NCI-H82 (cell line): ENCODE data around the gene OTULIN.

Experiments
- DNase-seq: peaks from one replicate; lab custom pipeline; 2025; lab: John Stamatoyannopoulos, UW

Gene OTULIN

DNA sequence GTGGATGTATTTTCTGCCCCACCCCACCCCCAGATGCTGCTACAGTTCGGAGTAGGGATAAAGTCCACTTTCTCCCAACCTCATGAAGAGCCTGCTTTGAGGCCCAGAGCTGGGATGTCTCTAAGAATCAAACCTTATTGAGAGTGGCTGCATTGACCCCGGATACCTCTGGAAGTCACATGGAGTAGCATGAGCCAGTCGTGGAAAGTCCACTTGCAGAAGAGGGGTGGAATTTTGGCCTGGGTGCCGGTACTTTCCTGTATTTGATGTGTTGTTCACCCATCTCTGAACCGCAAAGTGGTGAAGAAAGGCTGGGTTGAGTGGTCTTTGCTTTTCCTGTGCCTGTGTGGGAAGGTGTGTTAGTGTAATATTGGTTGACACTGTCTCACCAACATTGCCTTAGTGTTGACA lies 3.7 kb downstream of the OTULIN start:
- DNase-seq, result no peak

- DNase-seq, result no peak
Observed at GRCh38 chr5:14669415-14669814, 4.9 kb downstream of the OTULIN start.

DNA sequence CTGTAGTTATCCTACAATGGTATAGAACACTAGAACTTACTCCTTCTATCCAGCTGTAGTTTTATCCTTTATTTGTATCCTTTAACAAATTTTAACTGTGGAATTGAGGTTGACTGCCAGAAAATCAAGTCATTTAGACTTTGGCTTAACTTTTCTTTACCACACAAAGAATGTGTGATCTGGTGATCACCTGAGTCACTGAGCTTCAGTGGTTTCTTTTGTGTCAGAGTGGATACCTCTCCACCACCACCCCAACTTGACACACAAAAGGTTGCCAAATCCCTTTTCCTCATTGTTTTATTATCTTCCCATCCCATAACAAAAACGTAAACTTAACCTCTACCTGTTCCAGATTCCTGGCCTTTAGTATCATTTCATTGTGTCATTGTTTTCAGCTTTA lies 5.5 kb downstream of the OTULIN start:
- DNase-seq, result no peak

- no peak for DNase-seq
Observed at GRCh38 chr5:14671414-14671813, 6.9 kb downstream of the OTULIN start.

DNA sequence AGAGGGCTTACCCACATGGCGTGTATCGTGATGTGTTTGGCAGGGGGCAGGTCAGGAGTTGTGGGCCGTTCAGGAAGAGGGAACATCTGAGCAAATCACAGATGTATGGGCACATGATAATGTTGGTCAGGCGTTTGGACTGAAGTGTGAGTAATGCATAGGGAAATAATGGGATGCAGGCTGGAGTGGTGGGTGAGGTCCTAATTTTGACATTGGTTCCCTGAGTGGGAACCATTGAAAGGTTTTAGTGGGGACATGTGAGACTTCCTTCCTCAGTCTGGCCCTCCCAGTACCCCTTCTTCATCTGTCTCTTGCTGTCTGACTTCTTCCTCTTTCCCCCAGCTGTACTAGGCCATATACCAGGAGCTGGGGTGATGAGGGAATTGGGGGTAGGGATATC lies 7.6 kb downstream of the OTULIN start:
- DNase-seq, result no peak

DNA sequence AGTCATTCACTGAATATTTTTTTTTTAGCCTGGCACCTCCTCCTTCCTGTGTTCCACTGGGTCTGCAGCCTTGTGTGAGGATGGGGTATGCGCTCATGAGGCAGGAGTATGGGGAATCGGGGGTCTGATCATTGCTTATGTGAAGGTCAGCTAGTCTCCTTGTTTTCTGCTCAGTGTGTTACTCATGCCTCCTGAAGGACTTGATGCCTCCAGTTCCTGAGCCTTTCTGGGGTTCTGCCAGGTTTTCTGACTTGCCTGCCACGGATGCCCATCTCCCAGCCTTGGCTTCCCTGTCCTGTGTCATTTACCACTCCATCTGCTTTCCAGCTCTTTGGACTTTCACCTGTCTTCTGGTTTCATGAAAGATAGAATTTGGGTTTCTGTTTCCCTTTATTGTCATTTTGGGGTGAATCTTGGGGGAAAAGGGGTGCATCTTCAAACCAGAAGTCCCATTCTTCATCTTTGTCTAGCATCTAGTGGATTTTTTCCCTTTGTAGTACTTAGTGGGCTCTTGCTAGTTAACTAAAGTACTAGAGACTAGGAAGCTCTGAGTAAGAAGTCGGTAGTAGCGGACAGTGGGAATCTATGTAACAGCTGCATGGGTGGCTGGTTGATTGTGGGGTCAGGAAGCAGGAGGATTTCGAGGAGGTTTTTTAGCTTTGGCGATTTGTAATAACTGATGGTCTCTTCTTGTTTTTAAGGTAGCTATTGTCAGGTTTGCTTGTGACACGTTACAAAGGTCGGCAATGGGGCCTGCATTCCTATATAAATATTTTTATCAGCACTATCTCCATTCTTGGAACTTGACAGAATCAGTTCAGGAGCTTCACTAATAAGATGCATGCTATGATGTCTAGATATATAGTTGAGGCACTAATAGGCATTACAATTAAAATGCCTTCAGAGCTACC lies 8.2 kb downstream of the OTULIN start:
- DNase-seq, result no peak

- no peak for DNase-seq
Observed at GRCh38 chr5:14673443-14673842, 8.9 kb downstream of the OTULIN start.

- DNase-seq, result no peak
Observed at GRCh38 chr5:14674983-14675854, 10.7 kb downstream of the OTULIN start.

DNA sequence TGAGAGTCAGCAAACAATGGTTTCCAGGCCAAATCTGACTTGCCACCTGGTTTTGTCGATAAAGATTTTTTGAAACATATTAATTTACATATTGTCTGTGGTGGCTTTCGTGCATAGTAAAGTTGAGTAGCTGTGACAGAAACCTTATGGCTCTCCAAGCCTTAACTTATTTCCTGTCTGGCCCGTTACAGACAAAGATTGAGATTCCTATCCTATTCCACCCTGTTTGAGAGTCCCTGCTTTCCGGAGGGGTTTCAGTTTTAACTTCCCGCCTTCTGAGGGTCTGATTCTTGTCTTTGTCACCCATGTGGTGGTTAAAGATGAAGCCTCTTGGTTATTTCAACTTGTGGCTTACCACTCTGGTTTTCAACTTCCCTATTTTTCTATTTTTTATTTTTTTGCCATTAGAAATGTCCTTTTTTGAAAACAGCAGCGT lies 11.4 kb downstream of the OTULIN start:
- no peak for DNase-seq

GRCh38 chr5:14676320-14676719 lies 11.8 kb downstream of the OTULIN start:
- DNase-seq, result no peak

DNA sequence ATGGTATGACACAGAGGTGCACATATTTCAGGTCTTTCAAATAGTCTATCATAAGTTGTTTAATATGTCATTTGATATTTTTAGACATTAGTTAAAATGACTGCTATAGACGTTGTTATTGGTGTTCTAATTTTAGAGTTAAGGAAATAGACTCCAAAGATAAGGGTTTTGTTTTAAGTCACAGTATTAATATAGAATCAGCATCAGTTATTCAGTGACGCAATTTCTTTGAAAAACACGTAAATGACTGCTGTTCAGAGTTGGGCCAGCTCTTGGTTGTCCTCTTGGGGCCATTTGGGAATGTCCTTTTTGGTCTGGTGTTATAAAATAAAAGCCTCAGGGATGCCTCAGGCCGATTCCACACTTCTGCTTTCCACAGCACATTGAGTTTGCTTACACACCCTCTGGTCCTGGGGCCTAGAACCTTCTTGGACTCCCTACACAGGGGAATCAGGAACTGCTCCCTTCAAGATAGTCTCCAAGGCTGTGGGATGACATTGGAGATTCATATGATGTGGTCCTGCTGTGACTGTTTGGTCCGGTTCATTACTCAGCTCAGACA lies 14.3 kb downstream of the OTULIN start:
- no peak for DNase-seq

- DNase-seq, result no peak
Observed at GRCh38 chr5:14679595-14679994, 15.1 kb downstream of the OTULIN start.

- DNase-seq, result no peak
Observed at GRCh38 chr5:14681236-14681752, 16.8 kb downstream of the OTULIN start.

DNA sequence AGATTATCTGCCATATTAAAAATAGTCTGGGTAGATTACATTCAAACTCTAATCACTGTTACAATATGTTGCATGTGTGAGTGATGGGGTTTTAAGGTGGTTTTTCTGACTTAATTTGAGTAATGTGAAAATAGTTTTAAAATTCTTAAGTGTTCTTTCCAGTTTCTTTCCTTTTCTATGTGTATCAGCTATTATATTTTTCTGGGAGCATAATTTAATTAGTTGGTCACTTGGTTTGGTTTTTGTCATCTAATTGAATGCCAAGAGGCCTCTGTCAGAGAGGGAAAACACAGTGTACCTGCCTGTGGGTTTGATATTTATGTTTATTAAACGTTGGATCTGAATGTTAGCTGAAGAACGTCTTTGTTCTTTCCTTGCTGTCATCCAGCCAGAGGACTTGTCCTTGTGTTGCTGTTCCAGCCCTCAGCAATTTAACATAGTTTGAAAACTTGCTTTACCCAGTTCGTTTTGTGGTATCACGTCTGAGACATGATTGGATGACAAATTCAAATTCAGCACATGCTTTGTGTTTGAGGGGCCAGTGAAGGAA lies 19.5 kb downstream of the OTULIN start:
- DNase-seq, result no peak

DNA sequence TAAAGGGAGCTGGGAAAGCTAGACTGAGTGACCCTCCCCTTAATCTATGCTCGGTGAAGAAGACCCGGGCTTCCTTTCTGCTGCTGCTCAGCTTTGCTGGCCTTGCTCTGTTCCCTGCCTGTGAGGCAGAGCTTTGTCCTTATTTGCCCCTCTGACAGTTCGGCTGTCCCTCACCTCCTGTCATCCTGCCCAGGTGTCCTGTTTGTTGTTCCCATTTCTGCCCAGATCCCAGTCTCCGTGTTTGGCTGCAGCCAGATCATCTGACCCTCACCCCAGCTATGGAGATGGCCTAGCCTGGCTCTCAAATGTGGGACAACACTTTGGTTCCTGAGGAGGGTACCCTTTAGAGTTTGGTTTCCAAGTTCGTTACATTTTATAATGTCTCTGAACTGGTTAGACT lies 20.2 kb downstream of the OTULIN start:
- DNase-seq, result no peak

- DNase-seq, result peak; percentile 56
Observed at GRCh38 chr5:14685757-14686156, 21.2 kb downstream of the OTULIN start.

DNA sequence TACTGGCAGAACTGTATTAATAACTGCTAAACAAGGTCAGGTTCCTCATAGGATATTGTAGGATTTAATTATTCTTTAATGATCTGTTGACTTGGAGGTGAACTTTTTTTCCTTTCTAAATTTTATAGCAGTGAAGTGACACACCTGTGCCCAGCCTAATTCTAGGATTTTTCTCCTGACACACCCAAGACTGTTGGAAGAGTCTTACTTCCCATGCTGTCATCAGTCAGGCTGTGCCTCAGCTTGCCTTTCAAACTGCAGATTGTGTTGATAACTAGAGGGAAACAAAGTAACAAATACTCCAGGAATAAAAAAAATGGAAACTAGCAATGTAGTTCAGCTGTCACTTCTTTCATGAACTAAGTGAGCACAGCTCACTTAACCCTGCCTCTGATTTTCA lies 22.0 kb downstream of the OTULIN start:
- DNase-seq, result no peak

DNA sequence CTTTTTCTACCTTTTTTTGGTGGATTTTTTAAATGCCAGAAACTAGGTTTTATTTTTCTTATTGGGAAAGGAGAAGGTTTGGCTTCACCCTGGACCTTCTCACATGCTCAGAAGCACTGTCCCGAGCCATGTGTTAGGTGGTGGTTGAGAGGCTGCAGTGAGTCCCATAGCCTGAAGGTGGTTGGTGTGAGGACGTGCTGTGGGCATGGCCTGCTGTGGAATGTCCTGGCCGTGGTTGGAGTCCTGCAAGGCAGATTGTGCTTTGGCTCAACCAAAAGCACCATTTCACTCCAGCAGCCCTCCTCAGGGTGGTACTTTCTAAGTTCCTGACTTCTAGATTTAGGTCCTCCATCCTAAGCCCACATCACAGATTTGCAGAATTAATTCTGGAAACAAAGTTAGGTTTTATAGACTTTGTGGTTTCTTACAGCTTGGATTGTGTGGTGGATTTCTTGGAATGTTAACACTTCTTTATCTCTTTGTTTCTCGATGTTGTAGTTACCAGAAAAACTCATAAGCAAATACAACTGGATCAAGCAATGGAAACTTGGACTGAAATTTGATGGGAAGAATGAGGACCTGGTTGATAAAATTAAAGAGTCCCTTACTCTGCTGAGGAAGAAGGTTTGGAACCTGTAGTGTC lies 22.6 kb downstream of the OTULIN start:
- DNase-seq, result no peak

- no peak for DNase-seq
Observed at GRCh38 chr5:14693070-14693469, 28.6 kb downstream of the OTULIN start.

- DNase-seq, result no peak
Observed at GRCh38 chr5:14695152-14695551, 30.6 kb downstream of the OTULIN start.

DNA sequence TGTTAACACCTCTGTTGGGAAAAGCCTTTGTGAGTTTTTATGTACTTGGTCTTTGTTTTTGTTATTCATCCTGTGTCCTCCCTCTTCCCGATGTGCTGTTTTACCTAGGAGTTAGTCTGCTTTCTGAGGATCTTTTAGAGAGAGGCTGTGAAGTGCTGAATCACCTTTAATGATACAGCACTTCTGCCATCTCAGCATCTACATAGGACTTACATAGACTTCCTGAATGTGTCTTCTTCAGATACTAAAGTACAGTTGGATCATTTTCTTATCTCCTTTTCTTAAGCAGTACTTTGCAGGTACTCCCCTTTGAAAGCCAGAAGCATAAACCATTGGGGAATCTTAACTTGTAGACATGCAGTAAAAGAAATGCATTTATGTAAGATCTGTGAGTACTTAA lies 31.5 kb downstream of the OTULIN start:
- no peak for DNase-seq

GRCh38 chr5:14696851-14697250 lies 32.3 kb downstream of the OTULIN start:
- no peak for DNase-seq
